ENCODE data around the gene FAM107B. TPM values are rescaled to one million over a fixed set of nuclear protein-coding genes. Genes with fewer than 3 reads are reported as not detected.

FAM107B gene
- total RNA-seq, 1 donor from 2014 or later, result 43.0 TPM

- Histone ChIP-seq H3K27me3 (no peaks in the 10 kb centered on the region), H3K9ac (no peak overlapping the region), H3K4me3 (no peak overlapping the region), H3K36me3 (no peaks in the 10 kb centered on the region), H3K27ac (peak overlapping the region; percentile 1), H2AFZ (replicated peaks) (peak overlapping the region; percentile 15), H3F3A (ENCODE audit: low read depth) (peaks cover 19% of the 10 kb centered on the region), H4K20me1 (ENCODE audit: low read depth) (no peaks in the 10 kb centered on the region), H3K79me2 (ENCODE audit: low read depth) (no peaks in the 10 kb centered on the region), H3K4me2 (peak overlapping the region; percentile 64), H3K4me1 (peaks cover 13% of the 10 kb centered on the region), H3K9me3 (ENCODE audit: low read depth) (no peaks in the 10 kb centered on the region)
- Mint-ChIP-seq H3K36me3 (no peaks in the 10 kb centered on the region), H3K27ac (peak overlapping the region; percentile 99), H3K27me3 (ENCODE audit: insufficient read depth, low read depth) (no peaks in the 10 kb centered on the region), H3K4me1 (peaks cover 27% of the 10 kb centered on the region), H3K9me3 (no peaks in the 10 kb centered on the region), H3K4me3 (no peak overlapping the region)
- peak; percentile 72 for DNase-seq (ENCODE audit: low spot score)
- TF ChIP-seq EZH2 (IDR thresholded peaks at IDR 0.05), result no peak
- TF ChIP-seq, protein P1, sequence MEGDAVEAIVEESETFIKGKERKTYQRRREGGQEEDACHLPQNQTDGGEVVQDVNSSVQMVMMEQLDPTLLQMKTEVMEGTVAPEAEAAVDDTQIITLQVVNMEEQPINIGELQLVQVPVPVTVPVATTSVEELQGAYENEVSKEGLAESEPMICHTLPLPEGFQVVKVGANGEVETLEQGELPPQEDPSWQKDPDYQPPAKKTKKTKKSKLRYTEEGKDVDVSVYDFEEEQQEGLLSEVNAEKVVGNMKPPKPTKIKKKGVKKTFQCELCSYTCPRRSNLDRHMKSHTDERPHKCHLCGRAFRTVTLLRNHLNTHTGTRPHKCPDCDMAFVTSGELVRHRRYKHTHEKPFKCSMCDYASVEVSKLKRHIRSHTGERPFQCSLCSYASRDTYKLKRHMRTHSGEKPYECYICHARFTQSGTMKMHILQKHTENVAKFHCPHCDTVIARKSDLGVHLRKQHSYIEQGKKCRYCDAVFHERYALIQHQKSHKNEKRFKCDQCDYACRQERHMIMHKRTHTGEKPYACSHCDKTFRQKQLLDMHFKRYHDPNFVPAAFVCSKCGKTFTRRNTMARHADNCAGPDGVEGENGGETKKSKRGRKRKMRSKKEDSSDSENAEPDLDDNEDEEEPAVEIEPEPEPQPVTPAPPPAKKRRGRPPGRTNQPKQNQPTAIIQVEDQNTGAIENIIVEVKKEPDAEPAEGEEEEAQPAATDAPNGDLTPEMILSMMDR (IDR thresholded peaks at IDR 0.05), result no peak
- no peak for TF ChIP-seq EZH2phosphoT487 (IDR thresholded peaks at IDR 0.05)
Measured at GRCh38 chr10:14625192-14625631, 149.5 kb downstream of the FAM107B start.

- DNase-seq (ENCODE audit: low spot score), result no peak
- peak overlapping the region; percentile 87 for H3K27ac Mint-ChIP-seq
- peaks cover 13% of the 10 kb centered on the region for H3K4me1 ChIP-seq
Measured at GRCh38 chr10:14624600-14624999, 150.1 kb downstream of the FAM107B start.

GRCh38 chr10:14623931-14624330 lies 150.8 kb downstream of the FAM107B start:
- H3K79me2 ChIP-seq (ENCODE audit: low read depth), result no peaks in the 10 kb centered on the region
- H3K36me3 ChIP-seq, result no peaks in the 10 kb centered on the region
- Mint-ChIP-seq H3K36me3 (no peaks in the 10 kb centered on the region), H3K9me3 (no peaks in the 10 kb centered on the region), H3K27me3 (ENCODE audit: insufficient read depth, low read depth) (no peaks in the 10 kb centered on the region), H3K4me1 (peaks cover 27% of the 10 kb centered on the region), H3K27ac (no peak overlapping the region), H3K4me3 (no peak overlapping the region)
- peaks cover 19% of the 10 kb centered on the region for H3F3A ChIP-seq (ENCODE audit: low read depth)
- no peak overlapping the region for H3K27ac ChIP-seq
- H2AFZ ChIP-seq (replicated peaks), result no peak overlapping the region
- H3K4me1 ChIP-seq, result peaks cover 13% of the 10 kb centered on the region
- H3K4me3 ChIP-seq, result no peak overlapping the region
- TF ChIP-seq, protein P1 (IDR thresholded peaks at IDR 0.05), result no peak
- TF ChIP-seq EZH2phosphoT487 (IDR thresholded peaks at IDR 0.05), result no peak
- TF ChIP-seq EZH2 (IDR thresholded peaks at IDR 0.05), result no peak
- H3K4me2 ChIP-seq, result no peak overlapping the region
- no peaks in the 10 kb centered on the region for H4K20me1 ChIP-seq (ENCODE audit: low read depth)
- H3K9ac ChIP-seq, result no peak overlapping the region
- DNase-seq (ENCODE audit: low spot score), result no peak
- H3K27me3 ChIP-seq, result no peaks in the 10 kb centered on the region
- H3K9me3 ChIP-seq (ENCODE audit: low read depth), result no peaks in the 10 kb centered on the region

More at GRCh38 chr10:14624600-14624999, 150.1 kb downstream of the FAM107B start:
- no peak overlapping the region for H3K4me3 Mint-ChIP-seq
- peak overlapping the region; percentile 64 for H3K4me2 ChIP-seq
- H3K4me1 Mint-ChIP-seq, result peaks cover 27% of the 10 kb centered on the region
- H3K27ac ChIP-seq, result no peak overlapping the region
- no peaks in the 10 kb centered on the region for H4K20me1 ChIP-seq (ENCODE audit: low read depth)
- H3K9ac ChIP-seq, result no peak overlapping the region
- no peaks in the 10 kb centered on the region for H3K36me3 ChIP-seq
- no peaks in the 10 kb centered on the region for H3K9me3 ChIP-seq (ENCODE audit: low read depth)
- TF ChIP-seq EZH2phosphoT487 (IDR thresholded peaks at IDR 0.05) (no peak), EZH2 (IDR thresholded peaks at IDR 0.05) (no peak)
- TF ChIP-seq, protein P1 (IDR thresholded peaks at IDR 0.05), result no peak
- H3K79me2 ChIP-seq (ENCODE audit: low read depth), result no peaks in the 10 kb centered on the region
- no peaks in the 10 kb centered on the region for H3K27me3 Mint-ChIP-seq (ENCODE audit: insufficient read depth, low read depth)
- H3K9me3 Mint-ChIP-seq, result no peaks in the 10 kb centered on the region
- H3F3A ChIP-seq (ENCODE audit: low read depth), result peaks cover 19% of the 10 kb centered on the region
- H3K4me3 ChIP-seq, result no peak overlapping the region
- no peak overlapping the region for H2AFZ ChIP-seq (replicated peaks)
- H3K27me3 ChIP-seq, result no peaks in the 10 kb centered on the region
- H3K36me3 Mint-ChIP-seq, result no peaks in the 10 kb centered on the region

Measured in neural progenitor cell (in vitro differentiated cells).